ENCODE results near the gene RIOK3.
"Not testable (repeated sequence)": the region's sequence is repeated elsewhere in the genome, so short reads cannot be mapped to it uniquely, and the experiment has no call there.

- not testable (repeated sequence) for TF ChIP-seq CSRNP3 (CRISPR knock-in tag; IDR thresholded peaks at IDR 0.05); RARB (CRISPR knock-in tag; IDR thresholded peaks at IDR 0.05); PPARA (CRISPR knock-in tag; IDR thresholded peaks at IDR 0.05; ENCODE audit: borderline replicate concordance); ARNTL (CRISPR knock-in tag; IDR thresholded peaks at IDR 0.05; ENCODE audit: borderline replicate concordance, low read depth); PATZ1 (CRISPR knock-in tag; IDR thresholded peaks at IDR 0.05; ENCODE audit: borderline replicate concordance); ZFP30 (CRISPR knock-in tag; IDR thresholded peaks at IDR 0.05)
Measured at GRCh38 chr18:23512216-23512615, 59.1 kb downstream of the RIOK3 start.
